Left kidney (tissue), 2 donors: ENCODE results near the gene ARHGEF19. TPM values are rescaled to one million over a fixed set of nuclear protein-coding genes. Genes with fewer than 3 reads are reported as not detected.
"Not testable (repeated sequence)": the region's sequence is repeated elsewhere in the genome, so short reads cannot be mapped to it uniquely, and the experiment has no call there.

Source experiments
- DNase-seq: peaks from one replicate; pipeline ENCODE4 v3.0.0-alpha.2; 2013
- polyA plus RNA-seq: library from polyadenylated mRNA; unstranded; fragments of 120-200 nt; gene quantifications from one replicate; pipeline ENCODE4 v1.2.1, GENCODE V29; 2013; ENCODE audit not compliant: insufficient read length

Gene ARHGEF19
- polyA plus RNA-seq, 1 donor = 21.1 TPM

- DNase-seq = no peak
Observed at GRCh38 chr1:16204634-16205333, 7.7 kb downstream of the ARHGEF19 start.

- no peak for DNase-seq
Observed at GRCh38 chr1:16204216-16204615, 8.2 kb downstream of the ARHGEF19 start.

GRCh38 chr1:16203550-16203949 is 8.9 kb downstream of the ARHGEF19 start:
- no peak for DNase-seq

GRCh38 chr1:16202281-16203210 is 9.9 kb downstream of the ARHGEF19 start:
- DNase-seq = no peak

- no peak for DNase-seq
Observed at GRCh38 chr1:16199700-16200099, 12.8 kb downstream of the ARHGEF19 start.

GRCh38 chr1:16199157-16199501 is 13.3 kb downstream of the ARHGEF19 start:
- DNase-seq = no peak

- DNase-seq = no peak
Observed at GRCh38 chr1:16198444-16199156, 13.9 kb downstream of the ARHGEF19 start.

- no peak for DNase-seq
Observed at GRCh38 chr1:16196874-16197273, 15.6 kb downstream of the ARHGEF19 start.

- DNase-seq = not testable (repeated sequence)
Observed at GRCh38 chr1:16196139-16196538, 16.3 kb downstream of the ARHGEF19 start.

GRCh38 chr1:16195518-16195905 is 16.9 kb downstream of the ARHGEF19 start:
- no peak for DNase-seq

GRCh38 chr1:16191916-16192546 is 20.4 kb downstream of the ARHGEF19 start:
- no peak for DNase-seq

GRCh38 chr1:16191309-16191708 is 21.1 kb downstream of the ARHGEF19 start:
- no peak for DNase-seq

GRCh38 chr1:16189921-16190621 is 22.4 kb downstream of the ARHGEF19 start:
- no peak for DNase-seq

- DNase-seq = no peak
Observed at GRCh38 chr1:16189003-16189402, 23.4 kb downstream of the ARHGEF19 start.

GRCh38 chr1:16187748-16188401 is 24.6 kb downstream of the ARHGEF19 start:
- peak; percentile 70 for DNase-seq

GRCh38 chr1:16186655-16187235 is 25.7 kb downstream of the ARHGEF19 start:
- no peak for DNase-seq

GRCh38 chr1:16184557-16185303 is 27.7 kb downstream of the ARHGEF19 start:
- no peak for DNase-seq

- no peak for DNase-seq
Observed at GRCh38 chr1:16183765-16184556, 28.5 kb downstream of the ARHGEF19 start.

- DNase-seq = no peak
Observed at GRCh38 chr1:16183179-16183578, 29.3 kb downstream of the ARHGEF19 start.
